Endodermal cell (in vitro differentiated cells): ENCODE data around the gene SLC22A31. TPM values are rescaled to one million over a fixed set of nuclear protein-coding genes. Genes with fewer than 3 reads are reported as not detected.

Source experiments
- DNase-seq: peaks from one replicate; pipeline ENCODE4 v3.0.0-alpha.2; 2017
- H3K27ac ChIP-seq: 2 replicates; pipeline ENCODE4 v1.5.1; 2013; ENCODE audit warnings: mild to moderate bottlenecking, low read depth, low read length, moderate library complexity
- H3K27me3 ChIP-seq: 2 replicates; pipeline ENCODE4 v1.6.1; 2013; ENCODE audit warnings: mild to moderate bottlenecking, low read length, moderate library complexity; ENCODE audit not compliant: insufficient read depth, control insufficient read depth, poor library complexity, severe bottlenecking
- H3K36me3 ChIP-seq: 2 replicates; pipeline ENCODE4 v1.7.0; 2013; ENCODE audit warnings: mild to moderate bottlenecking, low read length, moderate library complexity; ENCODE audit not compliant: control insufficient read depth, insufficient read depth
- H3K4me1 ChIP-seq: one replicate; pipeline ENCODE4 v1.7.0; 2013; ENCODE audit warnings: low read length; ENCODE audit not compliant: control insufficient read depth, insufficient read depth
- H3K4me3 ChIP-seq: 2 replicates; pipeline ENCODE4 v1.5.1; 2013; ENCODE audit warnings: mild to moderate bottlenecking, low read length, moderate library complexity
- H3K9ac ChIP-seq: 2 replicates; pipeline ENCODE4 v1.6.1; 2013; ENCODE audit warnings: mild to moderate bottlenecking, low read length, moderate library complexity; ENCODE audit not compliant: poor library complexity, severe bottlenecking; ENCODE audit errors: extremely low read depth
- H3K9me3 ChIP-seq: 2 replicates; pipeline ENCODE4 v1.6.1; 2013; ENCODE audit warnings: mild to moderate bottlenecking, low read length, moderate library complexity; ENCODE audit not compliant: control insufficient read depth
- H3K27ac Mint-ChIP-seq: 2 replicates; pipeline ENCODE4 v1.8.0; 2020; ENCODE audit warnings: mixed read lengths
- H3K27me3 Mint-ChIP-seq: 2 replicates; pipeline ENCODE4 v1.8.0; 2021; ENCODE audit warnings: mild to moderate bottlenecking, mixed read lengths; ENCODE audit not compliant: insufficient read depth
- H3K36me3 Mint-ChIP-seq: 2 replicates; pipeline ENCODE4 v1.8.0; 2020; ENCODE audit warnings: low read depth, mixed read lengths
- H3K4me1 Mint-ChIP-seq: 2 replicates; pipeline ENCODE4 v1.8.0; 2020; ENCODE audit warnings: mixed read lengths
- H3K4me3 Mint-ChIP-seq: 2 replicates; pipeline ENCODE4 v1.8.0; 2020; ENCODE audit warnings: mild to moderate bottlenecking, moderate library complexity, mixed read lengths
- H3K9me3 Mint-ChIP-seq: 2 replicates; pipeline ENCODE4 v1.8.0; 2020; ENCODE audit warnings: mild to moderate bottlenecking, mixed read lengths
- CTCF ChIP-seq: fragments of 200-600 bp; sonication (generic); conservative IDR thresholded peaks from 2 replicates; pipeline ENCODE4 v1.5.0; 2021; ENCODE audit warnings: antibody characterized with exemption, mild to moderate bottlenecking
- WGBS, 2 experiments: methylation state at CpG; one replicate each; pipeline versions ENCODE4 v1.1.5 to v1.1.7; 2013; ENCODE audit warnings: missing lambda C conversion rate in 2 of 2, mixed read lengths in 1 of 2; ENCODE audit not compliant: insufficient coverage in 1 of 2, insufficient read length in 1 of 2; 5-methylcytosine and 5-hydroxymethylcytosine counted together
- total RNA-seq, 2 donors: library from RNA; stranded (reverse); fragmentation: NEBNext Ultra II Directional in 1 of 2; extraction: Animal tissue kit (Norgen Biotek cat#: 25700) in 1 of 2; gene quantifications; 2 replicates in 1 of 2; 3 replicates in 1 of 2; pipeline ENCODE4 v1.2.1, GENCODE V29; 2021

Gene SLC22A31
- total RNA-seq, 2 donors from 2014 or later: 9.7 to 33.9 TPM

- H3K36me3 ChIP-seq: peaks cover 57% of the 10 kb centered on the region
- no peak for DNase-seq
- Mint-ChIP-seq H3K4me3 (no peak overlapping the region), H3K27ac (no peak overlapping the region), H3K9me3 (peaks cover 23% of the 10 kb centered on the region), H3K27me3 (no peaks in the 10 kb centered on the region), H3K4me1 (peaks cover 4% of the 10 kb centered on the region), H3K36me3 (peaks cover 64% of the 10 kb centered on the region)
- no peak overlapping the region for H3K27ac ChIP-seq
- WGBS, 2 experiments: 93 to 94% methylated on average over 2 to 3 of the region's 3 CpGs
- no peaks in the 10 kb centered on the region for H3K4me1 ChIP-seq
- no peak for TF ChIP-seq CTCF
- no peak overlapping the region for H3K4me3 ChIP-seq
- peaks cover under 1% of the 10 kb centered on the region for H3K9me3 ChIP-seq
- H3K9ac ChIP-seq: no peak overlapping the region
- no peaks in the 10 kb centered on the region for H3K27me3 ChIP-seq
These were observed 21.3 kb upstream of the SLC22A31 start for GRCh38 chr16:89221604-89222003.

DNA sequence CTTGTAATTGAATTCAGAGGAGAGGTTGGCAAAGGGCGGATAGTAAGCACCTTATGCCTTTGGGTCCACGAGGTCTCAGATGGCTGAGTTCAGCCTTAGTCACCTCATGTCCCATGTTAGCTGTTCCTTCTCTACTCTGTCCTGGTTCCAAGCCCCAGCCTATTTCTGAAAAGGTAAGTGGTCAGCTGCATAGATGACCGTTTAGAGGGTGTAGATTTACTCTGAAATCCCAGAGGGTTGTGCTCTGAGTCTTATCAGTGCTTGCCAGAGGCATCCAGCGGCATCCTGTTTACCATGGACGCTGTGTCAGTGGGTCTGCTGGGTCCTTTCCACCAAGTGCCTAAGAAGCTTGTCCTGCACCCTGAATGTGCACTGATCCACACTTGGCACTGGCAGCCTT is 19.0 kb upstream of the SLC22A31 start:
- Mint-ChIP-seq H3K4me1 (peaks cover 8% of the 10 kb centered on the region), H3K9me3 (peaks cover 1% of the 10 kb centered on the region), H3K4me3 (peak overlapping the region; percentile 80), H3K27ac (no peak overlapping the region), H3K36me3 (peaks cover 42% of the 10 kb centered on the region), H3K27me3 (no peaks in the 10 kb centered on the region)
- DNase-seq: no peak
- Histone ChIP-seq H3K4me3 (no peak overlapping the region), H3K27ac (no peak overlapping the region), H3K9ac (no peak overlapping the region), H3K36me3 (peaks cover 40% of the 10 kb centered on the region), H3K4me1 (no peaks in the 10 kb centered on the region), H3K27me3 (no peaks in the 10 kb centered on the region), H3K9me3 (no peaks in the 10 kb centered on the region)
- no peak for TF ChIP-seq CTCF
- WGBS, 2 experiments: 78% methylated on average over 5 of the region's 5 CpGs

DNA sequence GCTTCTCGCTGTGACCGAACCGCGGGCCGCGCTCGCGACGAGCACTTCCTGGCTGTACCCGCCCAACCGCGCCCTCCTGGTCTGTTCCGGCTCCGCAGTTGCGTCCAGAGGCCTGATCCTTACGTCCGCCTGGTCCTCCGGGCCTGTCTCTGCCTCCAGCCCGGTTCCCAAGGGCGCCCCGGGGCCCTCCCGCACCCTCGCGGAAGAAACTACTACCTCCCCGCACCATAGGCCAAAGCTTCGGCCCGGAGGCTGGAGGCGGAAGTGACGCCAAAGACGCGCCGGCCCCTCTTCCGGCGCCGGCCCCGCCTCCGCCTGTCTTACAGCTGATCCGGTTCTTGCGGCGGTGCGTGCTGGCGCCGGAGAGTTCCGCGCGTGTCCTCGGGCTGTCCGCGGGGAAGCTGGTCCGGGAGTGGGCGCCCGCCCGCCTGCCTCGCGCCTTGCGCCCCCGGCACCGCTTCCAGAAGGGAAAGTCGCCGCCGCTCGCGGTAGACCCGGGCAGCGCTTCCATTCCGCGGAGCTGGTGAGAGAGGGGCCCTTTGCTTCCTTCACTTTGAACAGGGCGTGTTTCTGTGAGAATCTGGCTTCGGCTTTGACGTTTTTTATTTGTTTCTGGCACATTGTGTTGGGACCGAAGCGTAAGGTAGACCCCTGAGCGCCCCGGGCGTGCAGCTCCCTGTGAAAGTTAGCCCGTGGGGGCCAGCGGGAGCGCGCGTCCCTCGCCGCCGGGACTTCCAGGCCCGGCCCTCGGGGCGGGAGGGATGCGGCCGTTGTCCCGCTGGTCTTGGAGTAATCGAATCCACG is 17.3 kb upstream of the SLC22A31 start, which contains the start of gene ZNF778:
TSS of gene ZNF778 (plus strand) at position 316 of the 804 bp plus-strand sequence. CDS start 3,425 bp downstream, outside the sequence.
- H3K4me3 ChIP-seq: peak within 1 kb of the TSS; percentile 93
- Mint-ChIP-seq H3K27me3 (no peaks in the 10 kb centered on the region), H3K36me3 (peaks cover 25% of the 10 kb centered on the region), H3K4me3 (peak within 1 kb of the TSS; percentile 80), H3K4me1 (peaks cover 8% of the 10 kb centered on the region), H3K27ac (peak within 1 kb of the TSS; percentile 90), H3K9me3 (no peaks in the 10 kb centered on the region)
- WGBS, 2 experiments: 0% methylated on average over 33 to 91 of the region's 91 CpGs
- DNase-seq: peak; percentile 91
- no peaks in the 10 kb centered on the region for H3K9me3 ChIP-seq
- H3K9ac ChIP-seq: peak within 1 kb of the TSS; percentile 91
- H3K4me1 ChIP-seq: no peaks in the 10 kb centered on the region
- peak within 1 kb of the TSS; percentile 34 for H3K27ac ChIP-seq
- H3K36me3 ChIP-seq: peaks cover 31% of the 10 kb centered on the region
- no peak for TF ChIP-seq CTCF
- no peaks in the 10 kb centered on the region for H3K27me3 ChIP-seq
